SK-N-SH treated with all-trans-retinoic acid at 6 μM for 48 hours (cell line): ENCODE data around the gene LAX1.

ENCODE experiments used
- CSRNP3 ChIP-seq: fragments of 250-450 bp; sonication (Bioruptor Pico); IDR thresholded peaks from 2 replicates; pipeline ENCODE4 v1.5.1; 2021; ENCODE audit warnings: mild to moderate bottlenecking, moderate library complexity
- GLIS3 ChIP-seq: fragments of 250-450 bp; sonication (Bioruptor Pico); IDR thresholded peaks from 2 replicates; pipeline ENCODE4 v1.5.0; 2020; ENCODE audit warnings: mild to moderate bottlenecking, moderate library complexity
- PATZ1 ChIP-seq: fragments of 250-450 bp; sonication (Bioruptor Pico); IDR thresholded peaks from 2 replicates; pipeline ENCODE4 v1.8.0; 2020; ENCODE audit warnings: mild to moderate bottlenecking, moderate library complexity, borderline replicate concordance
- PPARA ChIP-seq: fragments of 250-450 bp; sonication (Bioruptor Pico); IDR thresholded peaks from 2 replicates; pipeline ENCODE4 v1.5.0; 2020; ENCODE audit warnings: mild to moderate bottlenecking, borderline replicate concordance
- RARB ChIP-seq: fragments of 250-450 bp; sonication (Bioruptor Pico); IDR thresholded peaks from 2 replicates; pipeline ENCODE4 v1.8.0; 2021; ENCODE audit warnings: mild to moderate bottlenecking, moderate library complexity
- ZFP3 ChIP-seq: fragments of 250-450 bp; sonication (Bioruptor Pico); IDR thresholded peaks from 2 replicates; pipeline ENCODE4 v1.5.0; 2020; ENCODE audit warnings: mild to moderate bottlenecking, moderate library complexity
- ZNF565 ChIP-seq: fragments of 450-650 bp; formaldehyde crosslinking; conservative IDR thresholded peaks from 2 replicates; pipeline ENCODE4 v1.5.0; 2020; ENCODE audit warnings: low read depth, mild to moderate bottlenecking, moderate library complexity
- ZNF70 ChIP-seq: fragments of 450-650 bp; formaldehyde crosslinking; IDR thresholded peaks from 2 replicates; pipeline ENCODE4 v1.5.0; 2020; ENCODE audit warnings: mild to moderate bottlenecking, moderate library complexity
- TF ChIP-seq, protein P1 (sequence below): fragments of 250-450 bp; sonication (Bioruptor Pico); IDR thresholded peaks from 2 replicates; pipeline ENCODE4 v1.8.0; 2021; ENCODE audit warnings: low read depth, mild to moderate bottlenecking, moderate library complexity, borderline replicate concordance
- TF ChIP-seq, protein P2 (sequence below): fragments of 250-450 bp; sonication (Bioruptor Pico); IDR thresholded peaks from 2 replicates; pipeline ENCODE4 v1.5.1; 2020; ENCODE audit warnings: low read depth, mild to moderate bottlenecking, moderate library complexity

DNA sequence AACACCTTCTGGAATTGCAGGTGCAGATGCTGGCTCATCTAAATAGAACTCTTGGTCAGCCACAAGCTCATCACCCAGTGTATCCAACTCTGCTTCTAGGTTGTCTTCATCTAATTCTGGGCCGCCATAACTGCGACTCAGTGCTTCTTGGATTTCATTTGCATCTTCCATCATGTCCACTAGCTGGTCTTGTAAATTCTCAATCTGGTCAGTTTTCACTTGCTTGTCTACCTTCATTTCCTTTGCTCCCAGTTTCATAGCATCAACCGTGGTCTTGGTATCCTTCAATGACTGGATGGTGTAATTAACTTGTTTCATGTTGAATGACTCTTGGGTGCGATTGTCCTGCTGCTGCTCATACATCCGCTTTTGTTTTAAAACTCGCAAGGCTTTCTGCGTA, 40.7 kb downstream of the LAX1 start:
- TF ChIP-seq ZFP3 (CRISPR knock-in tag) (no peak), PPARA (CRISPR knock-in tag) (no peak), ZNF70 (CRISPR knock-in tag) (no peak), PATZ1 (CRISPR knock-in tag) (no peak), CSRNP3 (CRISPR knock-in tag) (no peak), GLIS3 (CRISPR knock-in tag) (no peak), ZNF565 (CRISPR knock-in tag) (no peak), RARB (no peak)
- TF ChIP-seq, protein P1, sequence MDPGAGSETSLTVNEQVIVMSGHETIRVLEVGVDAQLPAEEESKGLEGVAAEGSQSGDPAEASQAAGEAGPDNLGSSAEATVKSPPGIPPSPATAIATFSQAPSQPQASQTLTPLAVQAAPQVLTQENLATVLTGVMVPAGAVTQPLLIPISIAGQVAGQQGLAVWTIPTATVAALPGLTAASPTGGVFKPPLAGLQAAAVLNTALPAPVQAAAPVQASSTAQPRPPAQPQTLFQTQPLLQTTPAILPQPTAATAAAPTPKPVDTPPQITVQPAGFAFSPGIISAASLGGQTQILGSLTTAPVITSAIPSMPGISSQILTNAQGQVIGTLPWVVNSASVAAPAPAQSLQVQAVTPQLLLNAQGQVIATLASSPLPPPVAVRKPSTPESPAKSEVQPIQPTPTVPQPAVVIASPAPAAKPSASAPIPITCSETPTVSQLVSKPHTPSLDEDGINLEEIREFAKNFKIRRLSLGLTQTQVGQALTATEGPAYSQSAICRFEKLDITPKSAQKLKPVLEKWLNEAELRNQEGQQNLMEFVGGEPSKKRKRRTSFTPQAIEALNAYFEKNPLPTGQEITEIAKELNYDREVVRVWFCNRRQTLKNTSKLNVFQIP (CRISPR knock-in tag), result no peak
- TF ChIP-seq, protein P2, sequence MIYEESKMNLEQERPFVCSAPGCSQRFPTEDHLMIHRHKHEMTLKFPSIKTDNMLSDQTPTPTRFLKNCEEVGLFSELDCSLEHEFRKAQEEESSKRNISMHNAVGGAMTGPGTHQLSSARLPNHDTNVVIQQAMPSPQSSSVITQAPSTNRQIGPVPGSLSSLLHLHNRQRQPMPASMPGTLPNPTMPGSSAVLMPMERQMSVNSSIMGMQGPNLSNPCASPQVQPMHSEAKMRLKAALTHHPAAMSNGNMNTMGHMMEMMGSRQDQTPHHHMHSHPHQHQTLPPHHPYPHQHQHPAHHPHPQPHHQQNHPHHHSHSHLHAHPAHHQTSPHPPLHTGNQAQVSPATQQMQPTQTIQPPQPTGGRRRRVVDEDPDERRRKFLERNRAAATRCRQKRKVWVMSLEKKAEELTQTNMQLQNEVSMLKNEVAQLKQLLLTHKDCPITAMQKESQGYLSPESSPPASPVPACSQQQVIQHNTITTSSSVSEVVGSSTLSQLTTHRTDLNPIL, result no peak
